HG03139 (cell line): Measurements from ENCODE around the gene CARMIL1.

Experiments used
- ATAC-seq: cut with Tn5 transposase; IDR thresholded peaks from one replicate; pipeline ENCODE4 v1.9.1; 2021; ENCODE audit not compliant: unreplicated experiment

CARMIL1 gene

DNA sequence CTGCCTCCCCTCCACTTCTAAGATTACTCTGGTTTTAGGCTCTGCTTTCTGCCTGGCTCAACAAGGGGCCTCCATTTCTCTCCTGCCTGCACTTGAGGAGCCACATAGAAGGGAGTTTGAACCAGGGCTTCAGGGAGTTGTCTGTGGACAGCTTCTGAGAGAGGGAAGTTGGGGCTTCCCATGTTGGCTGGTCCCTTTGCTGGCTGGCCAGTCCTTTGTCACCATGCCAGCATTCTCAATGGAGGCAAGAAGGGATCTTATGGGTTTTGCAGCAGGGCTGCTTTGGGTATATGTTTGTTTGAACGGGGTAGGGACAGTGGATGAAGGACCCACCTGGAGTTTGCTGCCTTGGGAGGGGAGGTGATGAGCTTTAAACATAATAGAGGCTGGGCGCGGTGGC is 124.9 kb downstream of the CARMIL1 start:
- no peak for ATAC-seq

DNA sequence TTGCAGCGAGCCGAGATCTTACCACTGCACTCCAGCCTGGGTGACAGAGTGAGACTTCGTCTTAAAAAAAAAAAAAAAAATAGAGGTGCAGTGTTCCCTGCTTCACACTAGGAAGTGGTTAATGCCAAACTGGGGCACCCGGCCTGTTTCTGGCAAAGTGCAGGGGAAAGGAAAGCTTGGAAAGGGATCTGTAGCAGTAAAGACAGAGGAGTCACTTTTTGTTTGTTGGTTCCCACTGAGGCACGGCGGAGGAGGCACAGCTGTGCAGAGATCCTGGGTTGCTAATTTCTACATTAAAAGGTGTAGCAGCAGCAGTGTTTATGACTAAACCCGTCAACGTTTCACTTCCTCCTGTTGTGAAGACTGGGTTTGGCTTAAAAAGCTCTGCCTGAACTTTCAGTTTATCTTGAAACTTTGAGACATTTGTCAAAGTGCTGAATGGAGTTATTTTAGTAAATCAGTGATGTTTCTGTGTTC is 125.6 kb downstream of the CARMIL1 start:
- ATAC-seq, result peak; percentile 85

DNA sequence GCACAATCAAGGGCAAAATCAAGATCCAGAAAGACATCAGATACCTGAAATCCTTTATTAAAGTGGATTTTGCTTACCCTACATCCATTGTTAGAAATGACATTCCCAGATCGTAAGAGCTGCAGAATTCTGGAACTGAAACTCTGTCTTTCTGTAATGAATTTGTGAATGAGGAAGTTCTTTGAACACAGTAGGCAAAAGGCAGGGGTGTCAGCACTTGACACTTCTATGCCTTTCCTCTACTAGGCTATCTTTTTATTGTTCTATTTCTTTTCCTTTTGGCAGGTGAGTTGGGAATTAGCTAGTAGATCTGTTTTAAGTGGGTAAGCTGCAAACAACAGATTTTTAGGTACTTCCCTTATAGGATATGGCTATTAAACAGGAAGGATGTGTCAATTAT is 126.3 kb downstream of the CARMIL1 start:
- no peak for ATAC-seq

DNA sequence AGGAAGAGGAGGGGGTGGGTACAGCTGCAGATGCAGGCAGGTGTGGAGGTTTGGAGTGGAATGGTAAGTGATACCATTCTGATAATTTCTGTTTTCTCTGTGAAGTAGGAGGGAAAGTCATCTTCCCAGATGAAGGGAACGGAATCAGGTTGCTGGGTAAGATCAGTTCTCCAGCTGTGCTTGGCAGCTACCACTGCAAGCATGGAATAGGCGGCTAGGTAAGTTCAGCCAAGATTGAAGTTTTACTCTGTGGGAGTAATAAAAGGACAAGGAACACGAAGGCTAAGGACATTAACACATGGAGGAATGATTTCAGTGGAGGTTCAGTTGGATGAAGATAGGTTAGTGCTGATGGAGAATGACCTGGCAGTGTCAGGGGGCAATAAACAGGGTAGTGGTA is 128.3 kb downstream of the CARMIL1 start:
- ATAC-seq, result no peak

DNA sequence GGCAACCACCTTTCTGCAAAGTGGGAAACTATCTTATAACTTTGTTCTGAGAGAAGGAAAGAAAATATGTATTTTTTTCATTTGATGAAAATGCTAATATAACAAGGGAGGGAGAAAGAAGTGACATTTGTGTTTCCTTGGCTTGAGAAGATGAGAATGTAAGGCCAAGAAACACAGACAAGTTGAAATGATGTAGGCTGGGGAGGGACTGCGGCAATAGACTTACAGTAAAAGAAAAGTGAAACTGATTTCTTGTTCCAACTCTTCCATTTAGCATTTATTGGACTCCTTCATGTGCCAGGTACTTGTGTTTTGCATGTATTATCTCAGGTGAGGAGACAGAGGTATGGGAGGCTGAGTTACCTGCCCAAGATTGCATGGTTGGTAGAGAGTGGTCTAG is 130.9 kb downstream of the CARMIL1 start:
- no peak for ATAC-seq

DNA sequence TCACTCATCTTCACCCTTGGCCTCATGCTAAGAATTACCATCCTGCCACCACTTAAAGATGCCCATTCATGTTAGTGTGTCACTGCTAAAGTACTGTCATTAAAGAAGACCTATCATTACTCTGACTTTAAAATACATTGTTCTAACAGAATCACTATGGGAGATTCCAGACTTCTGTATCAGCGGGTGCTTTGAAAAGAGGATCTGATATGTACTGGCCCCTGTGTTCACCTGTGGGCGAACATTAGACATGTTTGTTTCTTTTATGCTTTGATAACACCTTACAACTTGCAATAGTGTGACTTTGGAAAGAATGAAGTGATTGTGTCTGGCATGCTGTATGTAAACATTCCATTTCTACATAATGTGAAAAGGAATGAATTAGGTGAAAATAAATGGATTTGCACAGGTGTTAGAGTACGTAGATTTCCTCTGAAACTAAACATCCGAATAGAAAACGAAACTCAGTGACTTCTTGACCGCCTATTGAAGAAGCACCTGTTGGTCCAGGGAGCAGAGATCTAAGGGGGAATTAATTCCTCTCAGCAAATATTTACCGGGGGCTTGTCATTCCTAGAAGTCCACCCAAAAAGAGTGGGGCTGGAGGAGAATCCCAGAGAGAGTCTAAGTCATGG is 132.3 kb downstream of the CARMIL1 start:
- ATAC-seq, result no peak

DNA sequence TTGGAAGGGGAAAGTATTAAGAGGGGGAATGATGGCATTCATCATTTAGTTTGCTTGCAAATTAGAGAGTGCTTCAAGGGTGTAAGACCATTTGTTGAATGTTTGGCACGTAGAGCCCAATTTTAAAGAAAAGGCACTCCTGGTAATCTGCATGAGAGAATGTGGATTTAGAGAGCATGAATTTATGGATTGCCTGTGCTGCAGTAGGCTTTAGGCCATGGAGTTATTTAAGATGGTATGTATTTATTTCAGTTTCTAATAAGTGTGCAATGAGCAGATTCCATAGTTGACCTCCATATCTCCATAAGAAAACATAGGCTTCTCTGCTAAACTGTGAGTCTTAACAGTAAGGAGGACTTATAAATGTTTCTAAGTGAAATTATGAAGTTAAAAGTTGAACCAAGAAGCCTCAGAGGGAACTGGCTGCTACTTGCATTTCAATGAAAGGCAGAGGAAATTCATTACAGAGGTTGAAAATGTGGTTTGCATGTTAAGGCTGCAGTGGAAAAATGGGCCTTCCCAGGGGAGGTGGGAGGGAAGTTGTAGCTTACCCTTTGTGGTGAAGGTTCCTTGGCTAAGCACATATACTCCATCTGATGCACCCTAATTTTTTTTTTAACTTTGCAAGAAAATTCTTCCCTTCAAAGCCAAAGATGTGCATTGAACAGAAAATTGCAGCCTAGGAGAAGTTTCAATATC is 134.2 kb downstream of the CARMIL1 start:
- no peak for ATAC-seq

GRCh38 chr6:25414168-25414567 is 135.0 kb downstream of the CARMIL1 start:
- no peak for ATAC-seq

- ATAC-seq, result no peak
Observed at GRCh38 chr6:25414755-25415154, 135.6 kb downstream of the CARMIL1 start.

DNA sequence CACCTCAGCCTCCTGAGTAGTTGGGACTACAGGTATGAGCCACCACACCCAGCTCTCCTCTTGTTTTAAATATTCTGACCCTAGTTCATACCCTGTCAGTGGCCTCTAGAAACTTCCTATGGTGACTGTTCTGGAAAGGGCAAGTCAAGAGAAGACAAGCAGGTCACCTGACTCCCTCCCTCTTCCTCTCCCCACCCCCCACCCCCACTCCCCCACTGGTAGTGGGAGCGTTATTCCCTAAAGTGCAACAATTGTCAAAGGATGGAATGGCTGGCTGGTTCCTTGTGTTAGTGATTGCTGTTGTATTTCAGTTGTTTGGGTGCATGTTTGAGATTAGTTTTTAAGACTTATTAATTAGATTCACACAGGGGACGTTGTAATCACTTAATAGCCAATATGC is 136.1 kb downstream of the CARMIL1 start:
- ATAC-seq, result no peak

- ATAC-seq, result no peak
Observed at GRCh38 chr6:25415701-25416100, 136.5 kb downstream of the CARMIL1 start.

DNA sequence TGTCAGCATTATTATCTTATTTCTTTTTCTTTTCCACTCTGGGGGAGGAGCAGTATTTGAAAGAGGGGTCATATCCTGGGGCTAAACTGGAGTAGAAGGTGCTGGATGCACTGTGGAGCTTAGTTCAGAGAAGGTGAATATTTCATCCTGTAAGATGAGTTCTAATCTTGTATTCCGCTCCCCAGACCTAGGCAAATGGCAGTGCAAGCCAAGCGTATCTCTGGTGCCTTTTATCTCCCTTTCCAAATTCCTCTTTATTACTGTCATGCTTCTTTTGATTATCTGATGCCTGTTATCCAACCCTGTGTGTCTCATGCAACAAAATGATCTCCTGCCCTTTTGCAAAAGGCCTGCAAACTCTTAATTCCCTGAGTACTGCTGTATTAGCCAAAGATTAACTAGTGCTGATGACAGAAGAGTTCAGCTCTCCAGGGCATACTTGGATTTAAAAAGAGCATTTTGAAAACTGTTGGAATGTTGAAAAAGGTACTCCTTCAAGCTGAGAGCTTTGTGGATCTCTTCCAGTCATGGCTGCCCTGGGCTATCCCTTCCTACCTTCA is 138.0 kb downstream of the CARMIL1 start:
- no peak for ATAC-seq

DNA sequence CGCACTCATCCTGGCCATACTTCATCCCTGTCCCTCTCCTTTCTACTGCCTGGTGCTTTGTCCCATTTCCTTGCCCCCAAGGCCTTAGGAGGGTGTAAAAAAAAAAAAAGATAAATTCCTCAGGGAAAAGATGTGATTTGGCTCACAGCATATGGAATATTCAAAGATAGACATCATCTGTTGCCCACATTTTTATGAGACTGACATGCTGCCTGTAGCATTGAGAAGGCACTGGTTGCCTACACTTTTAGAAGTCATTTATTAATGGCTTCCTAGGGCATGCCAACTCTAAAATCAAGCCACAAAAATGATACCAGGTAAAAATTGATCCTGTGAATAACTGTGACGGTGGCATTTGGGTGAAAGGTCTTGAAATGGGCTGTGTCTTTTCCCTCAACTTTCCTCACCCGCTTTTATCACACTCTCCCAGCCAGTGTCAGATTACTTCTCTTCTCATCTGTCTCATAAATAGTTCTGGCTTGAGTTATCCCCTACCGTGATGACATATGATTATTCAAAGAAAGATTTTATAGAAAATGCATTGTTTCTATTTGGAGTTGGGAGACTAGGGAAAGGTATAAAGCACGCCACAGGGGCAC is 139.4 kb downstream of the CARMIL1 start:
- no peak for ATAC-seq

DNA sequence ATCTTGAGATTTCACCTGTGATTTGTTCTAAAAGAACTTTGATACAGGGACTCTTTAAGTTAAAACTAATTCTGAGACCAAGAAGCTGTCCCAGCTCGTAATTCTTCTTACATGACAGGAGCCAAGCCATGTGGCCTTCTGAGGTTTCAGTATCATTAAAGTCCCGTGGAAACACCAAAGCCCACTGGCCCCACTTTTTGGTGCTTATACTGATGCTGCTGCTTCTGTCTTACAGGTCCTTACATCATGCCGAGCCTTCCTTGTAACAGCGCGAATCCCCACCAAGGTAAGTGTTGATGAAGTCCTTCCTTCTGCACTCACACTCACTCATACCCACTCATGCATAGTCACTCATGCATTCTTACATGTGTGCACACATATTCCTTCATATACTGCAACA is 140.7 kb downstream of the CARMIL1 start:
- no peak for ATAC-seq

- no peak for ATAC-seq
Observed at GRCh38 chr6:25423358-25423757, 144.2 kb downstream of the CARMIL1 start.

GRCh38 chr6:25424303-25424702 is 145.1 kb downstream of the CARMIL1 start:
- no peak for ATAC-seq

- no peak for ATAC-seq
Observed at GRCh38 chr6:25427549-25427948, 148.4 kb downstream of the CARMIL1 start.

- no peak for ATAC-seq
Observed at GRCh38 chr6:25428758-25429317, 149.7 kb downstream of the CARMIL1 start.

DNA sequence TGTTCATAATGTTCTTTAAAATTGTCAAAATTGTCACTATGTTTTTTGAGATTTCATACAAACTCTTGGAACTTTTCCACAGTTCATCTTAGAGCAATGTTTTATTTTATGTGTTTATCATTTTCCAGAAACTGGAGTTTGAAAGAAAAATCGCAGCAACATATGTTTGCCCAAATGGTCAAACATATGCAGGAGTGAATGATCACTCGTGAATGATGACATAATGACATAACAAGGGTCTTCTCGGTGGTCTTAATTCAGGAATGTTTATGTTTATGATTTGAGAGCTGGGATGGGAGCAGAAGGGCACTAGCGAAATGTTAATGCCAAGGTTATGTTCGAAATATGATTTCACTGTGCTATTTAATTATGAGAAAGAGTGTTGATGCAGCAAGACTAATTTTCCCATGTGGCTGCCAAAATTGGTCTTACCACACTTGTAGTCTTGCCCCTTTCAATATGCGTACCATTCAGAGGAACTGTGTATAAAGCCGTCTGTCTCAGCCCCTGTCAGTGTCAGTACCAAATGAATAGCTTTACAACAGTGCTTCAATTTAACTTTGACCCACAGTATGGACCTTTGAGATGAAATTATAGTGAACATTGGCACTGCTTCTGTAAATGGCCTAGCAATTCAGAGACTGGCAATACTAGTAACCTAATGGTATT is 152.3 kb downstream of the CARMIL1 start:
- no peak for ATAC-seq

GRCh38 chr6:25431975-25432307 is 152.8 kb downstream of the CARMIL1 start:
- no peak for ATAC-seq

DNA sequence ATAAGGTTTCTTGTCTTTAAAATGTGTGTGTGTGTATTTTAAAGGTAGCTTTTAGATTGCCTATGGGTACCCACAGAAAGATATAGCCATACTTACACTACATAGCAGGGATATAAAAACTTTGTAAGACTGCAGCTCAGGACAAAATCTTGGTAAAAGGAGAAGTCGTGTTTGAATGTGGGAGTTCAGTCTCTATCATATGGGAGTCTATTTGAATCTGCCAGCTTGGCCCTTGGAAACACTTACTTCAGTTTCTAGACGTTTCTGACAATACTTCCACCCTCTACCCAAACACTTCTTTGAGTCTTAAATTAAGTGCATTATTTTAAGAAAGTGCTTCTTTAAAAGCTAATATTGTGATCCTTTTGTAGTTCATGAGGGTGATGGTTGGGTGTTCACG is 155.7 kb downstream of the CARMIL1 start:
- no peak for ATAC-seq
